KBM-7 (cell line): ENCODE results near the gene RGS14.
A peak's percentile ranks its signal among the peaks of the same experiment; 100 is the strongest.
"Not testable (repeated sequence)": the region's sequence is repeated elsewhere in the genome, so short reads cannot be mapped to it uniquely, and the experiment has no call there.

Experiments
- DNase-seq: peaks from one replicate; pipeline ENCODE4 v3.0.0-alpha.2; 2015
- in situ Hi-C: fragments of 300-500 bp; cut with MboI; formaldehyde crosslinking; loops from 2 replicates; pipeline ENCODE4 v1.14.3; 2020; ENCODE audit warnings: low sequenced_read_pairs, low pct_unique_long_range_greater_than_20kb, mixed read lengths

RGS14 gene

GRCh38 chr5:177372034-177372896, 14.5 kb downstream of the RGS14 start:
- no peak for DNase-seq
- in situ Hi-C loops = no loop called here

GRCh38 chr5:177372910-177373309, 15.2 kb downstream of the RGS14 start:
- in situ Hi-C loops = no loop called here

GRCh38 chr5:177373806-177374205, 16.1 kb downstream of the RGS14 start:
- in situ Hi-C loops = no loop called here
- no peak for DNase-seq

More at GRCh38 chr5:177372910-177373309, 15.2 kb downstream of the RGS14 start:
- no peak for DNase-seq

GRCh38 chr5:177374211-177374610, 16.5 kb downstream of the RGS14 start:
- in situ Hi-C loops = no loop called here
- DNase-seq = no peak

- DNase-seq, in situ Hi-C loops: not testable (repeated sequence)
Observed at GRCh38 chr5:177375516-177375915, 17.8 kb downstream of the RGS14 start.

GRCh38 chr5:177376107-177376506, 18.4 kb downstream of the RGS14 start:
- no peak for DNase-seq
- in situ Hi-C loops = no loop called here

GRCh38 chr5:177377851-177378776, 20.4 kb downstream of the RGS14 start:
- in situ Hi-C loops = no loop called here
- DNase-seq = no peak

- no peak for DNase-seq
- in situ Hi-C loops = no loop called here
Observed at GRCh38 chr5:177378884-177379883, 21.5 kb downstream of the RGS14 start.

- DNase-seq = no peak
- in situ Hi-C loops = no loop called here
Observed at GRCh38 chr5:177380805-177381126, 23.0 kb downstream of the RGS14 start.

- in situ Hi-C loops = no loop called here
- peak; percentile 64 for DNase-seq
Observed at GRCh38 chr5:177382423-177383029, 24.8 kb downstream of the RGS14 start.

- DNase-seq = no peak
- in situ Hi-C loops = no loop called here
Observed at GRCh38 chr5:177383181-177383580, 25.5 kb downstream of the RGS14 start.

- in situ Hi-C loops = no loop called here
- no peak for DNase-seq
Observed at GRCh38 chr5:177384134-177384533, 26.4 kb downstream of the RGS14 start, which contains the start of gene SLC34A1. SLC34A1 (plus strand) TSS chr5:177384434; CDS start chr5:177385742, 1,308 bp downstream.

- no peak for DNase-seq
- in situ Hi-C loops = no loop called here
Observed at GRCh38 chr5:177385720-177386119, 28.0 kb downstream of the RGS14 start.

- no peak for DNase-seq
- in situ Hi-C loops = no loop called here
Observed at GRCh38 chr5:177386542-177386941, 28.8 kb downstream of the RGS14 start.

GRCh38 chr5:177387405-177387804, 29.7 kb downstream of the RGS14 start:
- in situ Hi-C loops = no loop called here
- DNase-seq = no peak

- no peak for DNase-seq
- in situ Hi-C loops = no loop called here
Observed at GRCh38 chr5:177388521-177389052, 30.9 kb downstream of the RGS14 start.

- in situ Hi-C loops = no loop called here
- DNase-seq = no peak
Observed at GRCh38 chr5:177389241-177390169, 31.8 kb downstream of the RGS14 start.
